ENCODE results near the gene DDT.
"Not testable (repeated sequence)": the region's sequence is repeated elsewhere in the genome, so short reads cannot be mapped to it uniquely, and the experiment has no call there.

Gene DDT

GRCh38 chr22:23974836-23975352 is 653 bp upstream of the DDT start:
- H3K27ac ChIP-seq: not testable (repeated sequence)

DNA sequence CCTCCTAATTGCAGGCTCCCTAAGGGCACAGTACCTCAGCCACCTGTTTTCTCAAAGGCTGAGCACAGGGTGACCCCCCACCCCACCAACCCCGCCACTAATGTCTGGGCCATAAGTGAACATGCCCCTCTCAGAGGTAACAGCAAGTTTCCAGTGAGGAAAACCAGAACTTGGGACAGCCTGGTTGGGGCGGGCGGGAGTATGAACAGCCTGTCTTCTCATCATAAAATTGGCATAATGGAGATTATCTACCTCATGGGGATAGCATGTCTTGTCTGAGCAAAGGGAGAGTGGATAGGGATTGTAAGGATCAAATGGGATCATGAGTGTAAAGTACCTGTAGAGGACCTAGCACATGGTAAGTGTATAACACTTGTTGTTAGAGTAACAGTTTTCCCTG is 2.3 kb downstream of the DDT start:
- peak overlapping the region; percentile 35 for H3K27ac ChIP-seq

GRCh38 chr22:23970816-23971486 is 3.3 kb downstream of the DDT start:
- H3K27ac ChIP-seq: peak overlapping the region; percentile 35
- no peak for TF ChIP-seq CTCF (conservative IDR thresholded peaks at IDR 0.05)

DNA sequence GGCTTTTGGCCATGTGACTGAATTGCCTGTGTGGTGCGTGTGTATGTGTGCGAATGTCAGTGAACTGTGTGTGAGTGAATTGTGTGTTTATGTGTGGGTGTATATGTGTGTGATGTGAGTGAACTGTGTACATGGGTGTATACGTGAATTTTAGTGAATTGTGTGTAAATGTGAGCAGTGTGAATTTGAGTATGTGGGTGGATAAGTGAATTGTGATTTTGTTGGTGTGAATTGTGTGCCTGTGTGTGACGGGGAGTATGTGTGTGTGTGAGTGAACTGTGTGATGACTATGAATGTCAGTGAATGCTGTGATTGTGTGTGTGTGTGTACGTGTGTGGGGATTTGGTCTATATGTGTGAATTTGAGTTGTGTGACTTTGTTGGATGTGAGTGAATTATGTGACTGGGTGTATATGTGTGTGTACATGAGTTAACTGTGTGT is 4.0 kb downstream of the DDT start:
- TF ChIP-seq CTCF (conservative IDR thresholded peaks at IDR 0.05): no peak
- H3K27ac ChIP-seq: peak overlapping the region; percentile 35

DNA sequence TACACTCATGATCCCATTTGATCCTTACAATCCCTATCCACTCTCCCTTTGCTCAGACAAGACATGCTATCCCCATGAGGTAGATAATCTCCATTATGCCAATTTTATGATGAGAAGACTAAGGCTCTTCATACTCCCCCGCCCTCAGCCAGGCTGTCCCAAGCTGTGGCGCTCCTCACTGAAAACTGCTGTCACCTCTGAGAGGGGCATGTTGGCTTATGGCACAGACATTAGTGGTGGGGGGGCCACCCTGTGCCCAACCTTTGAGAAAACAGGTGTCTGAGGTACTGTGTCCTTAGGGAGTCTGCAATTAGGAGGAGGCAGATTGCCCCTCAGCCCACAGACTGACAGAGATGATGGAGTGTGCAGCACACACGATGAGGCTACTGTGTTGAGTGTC is 5.2 kb downstream of the DDT start:
- H3K27ac ChIP-seq: peak overlapping the region; percentile 35; the same call in 1 of the 2 replicates
- TF ChIP-seq CTCF (conservative IDR thresholded peaks at IDR 0.05): no peak

GRCh38 chr22:23966568-23966967 is 7.7 kb downstream of the DDT start, which contains the start of gene DDTL:
TSS of gene DDTL (plus strand) at chr22:23966888. CDS start at chr22:23966915, 27 bp downstream.
- not testable (repeated sequence) for H3K27ac ChIP-seq

DNA sequence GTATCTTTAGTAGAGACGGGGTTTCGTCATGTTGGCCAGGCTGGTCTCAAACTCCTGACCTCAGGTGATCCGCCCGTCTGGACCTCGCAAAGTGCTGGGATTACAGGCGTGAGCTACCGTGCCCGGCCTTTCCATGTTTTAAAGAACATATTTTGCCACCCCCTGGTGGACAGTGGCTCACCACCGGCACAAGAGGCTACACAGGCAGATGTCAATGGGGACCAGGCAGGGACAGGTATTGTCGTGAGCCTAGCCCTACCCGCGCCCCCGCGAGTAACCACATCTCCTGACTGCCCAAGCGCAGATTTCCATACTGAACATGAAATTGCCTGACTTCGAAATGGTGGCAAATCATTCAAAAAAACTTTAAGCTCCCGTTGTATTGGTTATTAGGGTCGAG is 8.1 kb downstream of the DDT start:
- not testable (repeated sequence) for H3K27ac ChIP-seq

DNA sequence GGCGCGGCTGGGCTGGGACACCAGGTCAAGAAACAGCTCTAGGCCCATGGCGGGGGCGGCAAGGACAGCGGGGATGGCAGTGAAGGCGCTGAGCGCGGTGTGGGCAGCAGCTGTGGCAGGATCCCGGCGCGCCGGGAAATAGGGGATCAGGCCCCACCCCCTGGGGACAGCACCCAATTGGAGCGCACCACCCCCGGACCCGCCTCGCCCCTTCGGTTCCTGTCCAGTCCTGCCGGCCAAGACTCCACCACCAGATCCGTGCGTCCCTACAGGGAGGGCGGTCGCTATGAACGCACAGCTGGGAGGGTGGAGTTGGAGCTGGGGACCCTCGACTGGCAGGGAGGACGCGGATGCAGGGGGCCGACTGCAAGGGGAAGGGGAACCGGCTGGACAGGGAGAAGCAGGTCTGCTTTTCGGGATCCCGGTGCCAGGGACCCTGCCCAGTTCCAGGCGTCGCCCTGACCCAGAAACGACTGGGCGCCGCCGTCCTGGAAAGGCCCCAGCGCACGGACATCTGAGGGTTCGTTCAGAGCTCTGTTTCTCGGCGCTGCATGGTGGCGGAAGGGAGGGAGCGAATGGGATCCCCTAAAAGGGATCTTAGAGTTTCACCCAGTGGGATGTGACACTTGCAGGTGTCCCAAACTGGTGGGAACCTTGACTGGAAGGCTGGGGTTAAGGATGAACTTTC is 13.0 kb downstream of the DDT start, which contains the start of gene GSTT2B:
Gene GSTT2B, minus strand, starts transcription at position 112 of the 688 bp plus-strand sequence. Its CDS starts 64 bp downstream, at position 48.
- not testable (repeated sequence) for H3K27ac ChIP-seq

DNA sequence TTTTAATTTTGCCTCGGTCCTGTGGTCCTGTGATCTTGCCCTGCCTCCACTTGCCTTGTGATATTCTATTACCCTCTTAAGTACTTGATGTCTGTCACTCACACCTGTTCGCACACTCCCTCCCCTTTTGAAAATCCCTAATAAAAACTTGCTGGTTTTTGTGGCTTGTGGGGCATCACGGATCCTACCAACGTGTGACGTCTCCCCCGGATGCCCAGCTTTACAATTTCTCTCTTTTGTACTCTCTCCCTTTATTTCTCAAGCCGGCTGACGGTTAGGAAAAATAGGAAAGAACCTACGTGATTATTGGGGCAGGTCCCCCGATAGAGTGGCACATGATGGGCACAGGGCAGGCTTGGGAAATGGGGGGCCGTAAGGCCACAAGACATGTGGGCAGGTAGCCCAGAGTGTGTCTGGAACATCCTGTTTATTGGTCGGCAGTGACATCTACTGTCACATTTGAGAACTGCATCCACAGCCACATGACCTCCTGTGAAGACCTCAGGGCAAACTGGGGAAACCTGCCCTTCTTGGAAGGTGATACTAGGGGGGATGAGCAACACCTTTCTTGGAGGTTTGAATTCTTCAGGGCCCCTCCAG is 17.8 kb downstream of the DDT start:
- H3K27ac ChIP-seq: not testable (repeated sequence)
- peak; percentile 81 for TF ChIP-seq CTCF (conservative IDR thresholded peaks at IDR 0.05)

GRCh38 chr22:23955886-23956285 is 18.4 kb downstream of the DDT start:
- not testable (repeated sequence) for H3K27ac ChIP-seq

- H3K27ac ChIP-seq: not testable (repeated sequence)
Observed at GRCh38 chr22:23954991-23955305, 19.3 kb downstream of the DDT start.

DNA sequence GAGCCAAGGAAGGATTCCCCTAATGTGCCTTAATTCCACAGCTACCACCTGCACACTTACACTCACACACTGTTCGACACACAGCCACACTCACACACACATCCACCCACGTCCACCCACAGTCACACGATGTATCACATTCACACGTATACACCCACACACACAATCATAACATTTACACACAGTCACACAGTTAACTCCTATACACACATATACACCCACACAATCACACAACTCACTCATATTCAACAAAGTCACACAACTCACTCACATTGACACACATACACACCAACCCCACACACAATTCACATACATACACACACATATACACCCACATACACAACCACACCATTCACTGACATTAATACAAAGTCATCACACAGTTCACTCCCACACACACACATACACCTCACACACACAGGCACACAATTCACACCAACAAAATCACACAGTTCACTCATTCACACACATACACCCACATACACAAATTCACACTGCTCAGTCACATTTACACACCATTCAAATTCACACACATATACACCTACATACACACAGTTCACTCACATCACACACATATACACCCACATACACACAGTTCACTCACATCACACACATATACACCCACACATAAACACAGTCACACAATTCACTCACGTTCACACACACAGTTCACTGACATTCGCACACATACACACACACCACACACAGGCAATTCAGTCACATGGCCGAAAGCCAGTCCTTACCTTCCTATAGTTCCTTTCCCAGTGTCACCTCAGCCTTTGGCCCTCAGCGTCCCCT is 19.8 kb downstream of the DDT start:
- H3K27ac ChIP-seq: not testable (repeated sequence)

DNA sequence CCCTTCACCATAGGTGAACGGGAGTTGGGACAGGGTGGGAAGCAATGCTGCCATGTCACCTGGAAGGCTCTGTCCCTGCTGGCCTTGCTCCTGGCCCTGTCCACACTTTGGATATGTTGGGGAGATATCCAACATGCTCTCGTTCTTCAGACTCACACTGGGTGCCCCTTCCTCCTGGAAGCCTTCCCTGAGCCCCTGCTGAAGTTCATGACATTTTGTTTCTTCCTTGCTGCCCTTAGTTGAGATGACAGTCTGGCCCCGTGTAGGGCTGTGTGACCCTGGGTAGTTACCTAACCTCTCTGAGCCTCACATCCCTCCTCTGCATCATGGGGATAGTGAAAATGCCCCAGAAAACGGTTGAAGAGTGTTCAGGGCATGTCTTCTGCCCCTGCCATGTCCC is 20.8 kb downstream of the DDT start:
- not testable (repeated sequence) for H3K27ac ChIP-seq

DNA sequence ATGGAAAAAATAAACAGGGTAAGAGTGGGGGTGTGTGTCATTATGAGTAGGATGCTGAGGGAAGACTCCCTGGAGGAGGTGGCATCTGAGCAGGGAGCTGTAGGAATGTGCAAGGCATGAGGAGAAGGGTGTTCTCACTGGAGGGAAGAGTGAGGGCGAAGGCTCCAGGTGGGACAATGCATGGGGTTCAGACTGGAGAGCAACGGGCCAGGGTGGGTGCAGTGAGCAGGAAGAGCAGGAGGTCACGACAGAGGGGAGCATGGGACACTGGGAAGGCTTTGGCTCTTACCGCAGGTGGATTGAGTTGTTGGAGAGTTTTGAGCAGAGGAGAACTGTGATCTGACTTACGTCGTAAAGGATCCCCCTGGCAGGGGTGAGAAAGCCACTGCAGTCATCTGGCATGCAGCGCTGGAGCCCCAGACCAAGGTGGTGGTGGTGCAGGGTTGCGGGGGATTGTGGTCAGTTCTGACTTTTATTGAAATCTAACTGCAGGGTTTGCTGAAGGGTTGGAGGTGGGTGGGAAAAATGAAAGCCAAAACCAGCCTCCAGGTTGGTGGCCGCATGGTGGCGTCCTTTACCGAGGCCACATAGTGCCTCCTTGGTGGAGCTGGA is 21.3 kb downstream of the DDT start:
- not testable (repeated sequence) for H3K27ac ChIP-seq

- not testable (repeated sequence) for H3K27ac ChIP-seq
Observed at GRCh38 chr22:23951383-23951782, 22.9 kb downstream of the DDT start.
